WTC11 (cell line): ENCODE measurements around the gene ILRUN.

Source experiments
- MXD4 ChIP-seq: fragments of 250-450 bp; sonication (Bioruptor Pico); IDR thresholded peaks from 2 replicates; pipeline ENCODE4 v1.8.0; 2021; ENCODE audit warnings: mild to moderate bottlenecking, moderate library complexity, borderline replicate concordance
- TF ChIP-seq, protein P1 (sequence below): fragments of 200-600 bp; IDR thresholded peaks from 2 replicates; pipeline ENCODE4 v1.8.0; 2022; ENCODE audit warnings: antibody characterized with exemption

DNA sequence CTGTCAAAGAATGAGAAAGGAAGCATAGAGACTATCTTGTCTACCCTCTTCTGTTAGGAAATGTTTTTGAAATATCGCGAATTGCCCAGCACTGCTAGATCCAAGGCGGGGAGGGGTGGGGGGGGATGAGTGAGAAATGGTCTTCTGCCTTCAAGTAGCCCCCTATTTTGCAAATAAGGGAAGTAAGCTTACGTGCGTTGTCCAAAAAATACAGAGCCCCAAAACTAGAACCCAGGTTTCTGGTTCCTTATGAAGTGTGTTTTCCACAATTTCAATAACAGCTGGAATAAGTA, 923 bp upstream of the ILRUN start:
- TF ChIP-seq, protein P1, sequence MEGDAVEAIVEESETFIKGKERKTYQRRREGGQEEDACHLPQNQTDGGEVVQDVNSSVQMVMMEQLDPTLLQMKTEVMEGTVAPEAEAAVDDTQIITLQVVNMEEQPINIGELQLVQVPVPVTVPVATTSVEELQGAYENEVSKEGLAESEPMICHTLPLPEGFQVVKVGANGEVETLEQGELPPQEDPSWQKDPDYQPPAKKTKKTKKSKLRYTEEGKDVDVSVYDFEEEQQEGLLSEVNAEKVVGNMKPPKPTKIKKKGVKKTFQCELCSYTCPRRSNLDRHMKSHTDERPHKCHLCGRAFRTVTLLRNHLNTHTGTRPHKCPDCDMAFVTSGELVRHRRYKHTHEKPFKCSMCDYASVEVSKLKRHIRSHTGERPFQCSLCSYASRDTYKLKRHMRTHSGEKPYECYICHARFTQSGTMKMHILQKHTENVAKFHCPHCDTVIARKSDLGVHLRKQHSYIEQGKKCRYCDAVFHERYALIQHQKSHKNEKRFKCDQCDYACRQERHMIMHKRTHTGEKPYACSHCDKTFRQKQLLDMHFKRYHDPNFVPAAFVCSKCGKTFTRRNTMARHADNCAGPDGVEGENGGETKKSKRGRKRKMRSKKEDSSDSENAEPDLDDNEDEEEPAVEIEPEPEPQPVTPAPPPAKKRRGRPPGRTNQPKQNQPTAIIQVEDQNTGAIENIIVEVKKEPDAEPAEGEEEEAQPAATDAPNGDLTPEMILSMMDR: no peak
- no peak for TF ChIP-seq MXD4 (CRISPR knock-in tag)
